ENCODE measurements around the gene BLOC1S5.
A peak's percentile ranks its signal among the peaks of the same experiment; 100 is the strongest.

BLOC1S5 gene

GRCh38 chr6:7979831-7980230 lies 84.4 kb downstream of the BLOC1S5 start:
- no peak overlapping the region for H3K23ac ChIP-seq (ENCODE audit: low read length in 2 of 2)
- H3K18ac ChIP-seq (ENCODE audit: low read depth in 1 of 2, low read length in 2 of 2) = no peak overlapping the region
- H3K79me1 ChIP-seq (replicated peaks; ENCODE audit: low read length, poor library complexity, severe bottlenecking) = no peaks in the 10 kb centered on the region
- no peak overlapping the region for H3K4ac ChIP-seq (ENCODE audit: low read depth in 1 of 2, low read length in 2 of 2)
- H2BK12ac ChIP-seq (ENCODE audit: low read length in 2 of 2) = no peak overlapping the region
- peaks cover 8% of the 10 kb centered on the region for H3K4me1 ChIP-seq (ENCODE audit: control insufficient read depth, insufficient read depth, low read depth, low read length)
- no peak overlapping the region for H2AFZ ChIP-seq (ENCODE audit: low read depth, low read length)
- no peaks in the 10 kb centered on the region for H3K9me3 ChIP-seq (ENCODE audit: control insufficient read depth, low read length)
- H2AK5ac ChIP-seq (ENCODE audit: low read length, severe bottlenecking) = no peak overlapping the region
- no peak overlapping the region for H2BK5ac ChIP-seq (ENCODE audit: low read depth, low read length, poor library complexity, severe bottlenecking)
- H3K27me3 ChIP-seq (ENCODE audit: control insufficient read depth in 1 of 2, insufficient read depth in 1 of 2, low read length in 2 of 2) = no peaks in the 10 kb centered on the region
- H2BK15ac ChIP-seq (ENCODE audit: low read depth, poor library complexity, severe bottlenecking) = no peak overlapping the region
- H4K91ac ChIP-seq (ENCODE audit: low read length) = no peak overlapping the region
- H3K9ac ChIP-seq (ENCODE audit: low read length) = no peak overlapping the region
- no peak overlapping the region for H3K14ac ChIP-seq (ENCODE audit: low read length in 2 of 2)
- H2BK120ac ChIP-seq (ENCODE audit: low read depth, low read length) = no peak overlapping the region
- no peak overlapping the region for H4K8ac ChIP-seq (ENCODE audit: low read length)
- no peak for DNase-seq
- H3K27ac ChIP-seq (ENCODE audit: low read length, poor library complexity, severe bottlenecking) = no peak overlapping the region
- H3K4me3 ChIP-seq (ENCODE audit: insufficient read depth in 1 of 2, low read depth in 1 of 2, low read length in 2 of 2) = no peak overlapping the region
- no peak overlapping the region for H3K4me2 ChIP-seq (ENCODE audit: low read length, poor library complexity, severe bottlenecking)
- H3K36me3 ChIP-seq (ENCODE audit: control insufficient read depth in 1 of 2, insufficient read depth in 2 of 2, low read depth in 1 of 2, low read length in 2 of 2) = no peaks in the 10 kb centered on the region

DNA sequence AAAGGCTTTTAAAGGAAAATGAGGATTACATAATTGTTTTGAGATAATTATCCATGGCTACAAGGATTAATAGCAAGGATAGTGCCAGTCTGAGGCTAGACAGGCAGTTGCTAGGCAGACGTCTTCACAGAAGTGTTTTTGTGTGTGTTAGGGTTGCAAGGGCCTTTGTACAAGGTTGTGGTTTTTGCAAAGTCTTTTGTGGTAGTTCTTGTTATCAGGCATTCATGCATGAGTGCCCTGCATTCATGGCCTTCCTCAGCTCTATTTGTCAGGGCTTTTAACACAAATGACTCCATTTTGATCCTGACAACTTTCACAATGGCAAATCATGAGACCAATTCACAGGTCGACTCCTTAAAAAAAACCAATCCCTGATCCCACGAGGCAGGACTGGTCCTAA lies 85.5 kb downstream of the BLOC1S5 start:
- no peak for DNase-seq
- no peak overlapping the region for H3K18ac ChIP-seq (ENCODE audit: low read depth in 1 of 2, low read length in 2 of 2)
- H4K91ac ChIP-seq (ENCODE audit: low read length) = no peak overlapping the region
- H3K79me1 ChIP-seq (replicated peaks; ENCODE audit: low read length, poor library complexity, severe bottlenecking) = no peaks in the 10 kb centered on the region
- H3K4me1 ChIP-seq (ENCODE audit: control insufficient read depth, insufficient read depth, low read depth, low read length) = peaks cover 7% of the 10 kb centered on the region
- H3K4ac ChIP-seq (ENCODE audit: low read depth in 1 of 2, low read length in 2 of 2) = no peak overlapping the region
- H3K27me3 ChIP-seq (ENCODE audit: control insufficient read depth in 1 of 2, insufficient read depth in 1 of 2, low read length in 2 of 2) = no peaks in the 10 kb centered on the region
- no peak overlapping the region for H2BK15ac ChIP-seq (ENCODE audit: low read depth, poor library complexity, severe bottlenecking)
- no peak overlapping the region for H2BK12ac ChIP-seq (ENCODE audit: low read length in 2 of 2)
- no peaks in the 10 kb centered on the region for H3K36me3 ChIP-seq (ENCODE audit: control insufficient read depth in 1 of 2, insufficient read depth in 2 of 2, low read depth in 1 of 2, low read length in 2 of 2)
- no peak overlapping the region for H3K27ac ChIP-seq (ENCODE audit: low read length, poor library complexity, severe bottlenecking)
- H2BK120ac ChIP-seq (ENCODE audit: low read depth, low read length) = no peak overlapping the region
- H2AK5ac ChIP-seq (ENCODE audit: low read length, severe bottlenecking) = no peak overlapping the region
- H4K8ac ChIP-seq (ENCODE audit: low read length) = no peak overlapping the region
- no peak overlapping the region for H3K4me3 ChIP-seq (ENCODE audit: insufficient read depth in 1 of 2, low read depth in 1 of 2, low read length in 2 of 2)
- no peak overlapping the region for H2AFZ ChIP-seq (ENCODE audit: low read depth, low read length)
- no peak overlapping the region for H3K14ac ChIP-seq (ENCODE audit: low read length in 2 of 2)
- no peaks in the 10 kb centered on the region for H3K9me3 ChIP-seq (ENCODE audit: control insufficient read depth, low read length)
- H3K9ac ChIP-seq (ENCODE audit: low read length) = no peak overlapping the region
- H2BK5ac ChIP-seq (ENCODE audit: low read depth, low read length, poor library complexity, severe bottlenecking) = no peak overlapping the region
- H3K4me2 ChIP-seq (ENCODE audit: low read length, poor library complexity, severe bottlenecking) = no peak overlapping the region
- WGBS = 64% methylated on average over 1 of the region's 3 CpGs
- no peak overlapping the region for H3K23ac ChIP-seq (ENCODE audit: low read length in 2 of 2)

- Histone ChIP-seq H3K27ac (ENCODE audit: low read length, poor library complexity, severe bottlenecking) (no peak overlapping the region), H2BK120ac (ENCODE audit: low read depth, low read length) (no peak overlapping the region), H2BK15ac (ENCODE audit: low read depth, poor library complexity, severe bottlenecking) (no peak overlapping the region), H3K36me3 (ENCODE audit: control insufficient read depth in 1 of 2, insufficient read depth in 2 of 2, low read depth in 1 of 2, low read length in 2 of 2) (no peaks in the 10 kb centered on the region), H3K9me3 (ENCODE audit: control insufficient read depth, low read length) (no peaks in the 10 kb centered on the region), H2AK5ac (ENCODE audit: low read length, severe bottlenecking) (no peak overlapping the region), H3K27me3 (ENCODE audit: control insufficient read depth in 1 of 2, insufficient read depth in 1 of 2, low read length in 2 of 2) (no peaks in the 10 kb centered on the region), H2BK5ac (ENCODE audit: low read depth, low read length, poor library complexity, severe bottlenecking) (no peak overlapping the region), H3K14ac (ENCODE audit: low read length in 2 of 2) (no peak overlapping the region), H3K4me3 (ENCODE audit: insufficient read depth in 1 of 2, low read depth in 1 of 2, low read length in 2 of 2) (no peak overlapping the region), H3K4me2 (ENCODE audit: low read length, poor library complexity, severe bottlenecking) (no peak overlapping the region), H2BK12ac (ENCODE audit: low read length in 2 of 2) (peak overlapping the region in 1 of 2 experiments; percentile 51), H3K4ac (ENCODE audit: low read depth in 1 of 2, low read length in 2 of 2) (no peak overlapping the region), H3K18ac (ENCODE audit: low read depth in 1 of 2, low read length in 2 of 2) (no peak overlapping the region), H2AFZ (ENCODE audit: low read depth, low read length) (no peak overlapping the region), H4K8ac (ENCODE audit: low read length) (no peak overlapping the region), H3K9ac (ENCODE audit: low read length) (no peak overlapping the region), H3K4me1 (ENCODE audit: control insufficient read depth, insufficient read depth, low read depth, low read length) (peaks cover 7% of the 10 kb centered on the region), H3K79me1 (replicated peaks; ENCODE audit: low read length, poor library complexity, severe bottlenecking) (no peaks in the 10 kb centered on the region), H3K23ac (ENCODE audit: low read length in 2 of 2) (no peak overlapping the region), H4K91ac (ENCODE audit: low read length) (no peak overlapping the region)
- WGBS = 90% methylated on average over 6 of the region's 8 CpGs
- no peak for DNase-seq
Measured at GRCh38 chr6:7976485-7977056, 87.6 kb downstream of the BLOC1S5 start.

DNA sequence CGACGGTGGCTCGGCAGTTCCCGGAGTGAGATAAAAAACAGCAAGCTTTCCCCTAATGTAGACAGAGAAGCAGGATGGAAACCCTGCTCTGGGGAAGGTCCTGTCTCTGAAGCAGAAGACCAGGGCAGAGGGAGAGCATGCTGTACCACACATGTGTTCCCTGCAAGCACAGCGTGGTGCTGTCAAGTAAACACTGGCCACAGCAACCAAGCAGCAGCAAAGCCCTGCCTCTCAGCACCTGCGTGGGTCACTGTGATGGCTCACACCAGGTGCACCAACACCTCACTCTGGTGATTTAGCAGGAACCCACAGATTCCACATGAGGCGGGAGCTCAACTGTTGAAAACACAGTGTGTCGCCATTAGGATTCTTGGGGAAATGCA lies 88.4 kb downstream of the BLOC1S5 start:
- no peak overlapping the region for H2AK5ac ChIP-seq (ENCODE audit: low read length, severe bottlenecking)
- no peak overlapping the region for H3K23ac ChIP-seq (ENCODE audit: low read length in 2 of 2)
- peak overlapping the region in 1 of 2 experiments; percentile 52 for H3K4me3 ChIP-seq (ENCODE audit: insufficient read depth in 1 of 2, low read depth in 1 of 2, low read length in 2 of 2)
- H3K27me3 ChIP-seq (ENCODE audit: control insufficient read depth in 1 of 2, insufficient read depth in 1 of 2, low read length in 2 of 2) = no peaks in the 10 kb centered on the region
- no peak overlapping the region for H2BK5ac ChIP-seq (ENCODE audit: low read depth, low read length, poor library complexity, severe bottlenecking)
- H4K8ac ChIP-seq (ENCODE audit: low read length) = no peak overlapping the region
- no peak overlapping the region for H3K4ac ChIP-seq (ENCODE audit: low read depth in 1 of 2, low read length in 2 of 2)
- H2BK15ac ChIP-seq (ENCODE audit: low read depth, poor library complexity, severe bottlenecking) = no peak overlapping the region
- peak overlapping the region; percentile 50 for H3K9ac ChIP-seq (ENCODE audit: low read length)
- no peak overlapping the region for H3K27ac ChIP-seq (ENCODE audit: low read length, poor library complexity, severe bottlenecking)
- peak overlapping the region in 1 of 2 experiments; percentile 59 for H2BK12ac ChIP-seq (ENCODE audit: low read length in 2 of 2)
- H2AFZ ChIP-seq (ENCODE audit: low read depth, low read length) = no peak overlapping the region
- no peak overlapping the region for H4K91ac ChIP-seq (ENCODE audit: low read length)
- H3K9me3 ChIP-seq (ENCODE audit: control insufficient read depth, low read length) = no peaks in the 10 kb centered on the region
- DNase-seq = no peak
- H2BK120ac ChIP-seq (ENCODE audit: low read depth, low read length) = no peak overlapping the region
- no peak overlapping the region for H3K4me2 ChIP-seq (ENCODE audit: low read length, poor library complexity, severe bottlenecking)
- peak overlapping the region in 1 of 2 experiments; percentile 81 for H3K18ac ChIP-seq (ENCODE audit: low read depth in 1 of 2, low read length in 2 of 2)
- 77% methylated on average over 8 of the region's 8 CpGs for WGBS
- H3K4me1 ChIP-seq (ENCODE audit: control insufficient read depth, insufficient read depth, low read depth, low read length) = peaks cover 7% of the 10 kb centered on the region
- peak overlapping the region in 1 of 2 experiments; percentile 41 for H3K14ac ChIP-seq (ENCODE audit: low read length in 2 of 2)
- H3K79me1 ChIP-seq (replicated peaks; ENCODE audit: low read length, poor library complexity, severe bottlenecking) = no peaks in the 10 kb centered on the region
- H3K36me3 ChIP-seq (ENCODE audit: control insufficient read depth in 1 of 2, insufficient read depth in 2 of 2, low read depth in 1 of 2, low read length in 2 of 2) = no peaks in the 10 kb centered on the region

Data from mesenchymal stem cell (in vitro differentiated cells and primary cell).